ENCODE data around the gene DYRK1B. TPM values are rescaled to one million over a fixed set of nuclear protein-coding genes. Genes with fewer than 3 reads are reported as not detected.

DYRK1B gene
- polyA plus RNA-seq, 1 of the 3 experiments (the other 2 are of a cell fraction) = 17.2 TPM

GRCh38 chr19:39833160-39833463 lies 850 bp downstream of the DYRK1B start:
- Histone ChIP-seq H2AFZ (ENCODE audit: low read depth) (peak overlapping the region; percentile 44; the same call in 1 of the 2 replicates), H3K9me3 (no peaks in the 10 kb centered on the region), H3K4me3 (ENCODE audit: low read depth in 2 of 2, low read length in 1 of 2) (peak overlapping the region; percentile 84 to 97), H3K4me1 (ENCODE audit: control insufficient read depth in 1 of 2, insufficient read depth in 2 of 2, low read depth in 1 of 2, low read length in 1 of 2) (peaks cover 0 to 16% of the 10 kb centered on the region in 2 experiments; a peak in 2 of 4 replicates), H3K4me2 (peak overlapping the region; percentile 92), H3K27ac (ENCODE audit: low read depth in 2 of 2, low read length in 1 of 2) (peak overlapping the region; percentile 94 to 98; a peak in 3 of 4 replicates), H3K9me2 (no peaks in the 10 kb centered on the region), H3K9ac (peak overlapping the region; percentile 95), H4K20me1 (ENCODE audit: insufficient read depth) (no peaks in the 10 kb centered on the region), H3F3A (replicated peaks; ENCODE audit: insufficient read depth) (peaks cover 5% of the 10 kb centered on the region), H3K36me3 (replicated peaks in 1 of 2; ENCODE audit: control insufficient read depth in 1 of 2, insufficient read depth in 2 of 2, low read length in 1 of 2) (peaks cover 49 to 60% of the 10 kb centered on the region in 2 experiments), H3K27me3 (ENCODE audit: insufficient read depth) (no peaks in the 10 kb centered on the region), H3K79me2 (ENCODE audit: insufficient read depth) (peaks cover 20% of the 10 kb centered on the region)
- WGBS (ENCODE audit: low lambda C conversion rate) = 6% methylated on average over 12 of the region's 24 CpGs
- ChIA-PET POLR2A (interaction anchor here (0.9 to 2.1 kb wide), 4 partner anchors 8 to 40 kb away, joined by 3 to 9 read pairs (median 6); partner anchors contain the start of gene FBL), CTCF (interaction anchor here (0.8 to 2.1 kb wide), 5 partner anchors 11 to 137 kb away, joined by 3 to 26 read pairs (median 3); partner anchors contain the start of gene PSMC4)
- TF ChIP-seq, protein P1, sequence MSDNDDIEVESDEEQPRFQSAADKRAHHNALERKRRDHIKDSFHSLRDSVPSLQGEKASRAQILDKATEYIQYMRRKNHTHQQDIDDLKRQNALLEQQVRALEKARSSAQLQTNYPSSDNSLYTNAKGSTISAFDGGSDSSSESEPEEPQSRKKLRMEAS (IDR thresholded peaks at IDR 0.05; ENCODE audit: low read depth) = no peak
- TF ChIP-seq, protein P2, sequence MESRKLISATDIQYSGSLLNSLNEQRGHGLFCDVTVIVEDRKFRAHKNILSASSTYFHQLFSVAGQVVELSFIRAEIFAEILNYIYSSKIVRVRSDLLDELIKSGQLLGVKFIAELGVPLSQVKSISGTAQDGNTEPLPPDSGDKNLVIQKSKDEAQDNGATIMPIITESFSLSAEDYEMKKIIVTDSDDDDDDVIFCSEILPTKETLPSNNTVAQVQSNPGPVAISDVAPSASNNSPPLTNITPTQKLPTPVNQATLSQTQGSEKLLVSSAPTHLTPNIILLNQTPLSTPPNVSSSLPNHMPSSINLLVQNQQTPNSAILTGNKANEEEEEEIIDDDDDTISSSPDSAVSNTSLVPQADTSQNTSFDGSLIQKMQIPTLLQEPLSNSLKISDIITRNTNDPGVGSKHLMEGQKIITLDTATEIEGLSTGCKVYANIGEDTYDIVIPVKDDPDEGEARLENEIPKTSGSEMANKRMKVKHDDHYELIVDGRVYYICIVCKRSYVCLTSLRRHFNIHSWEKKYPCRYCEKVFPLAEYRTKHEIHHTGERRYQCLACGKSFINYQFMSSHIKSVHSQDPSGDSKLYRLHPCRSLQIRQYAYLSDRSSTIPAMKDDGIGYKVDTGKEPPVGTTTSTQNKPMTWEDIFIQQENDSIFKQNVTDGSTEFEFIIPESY (IDR thresholded peaks at IDR 0.05; ENCODE audit: borderline replicate concordance, low read depth) = no peak
- TF ChIP-seq NRF1 (IDR thresholded peaks at IDR 0.05; ENCODE audit: low read depth, low read length) (no peak), YY1 (IDR thresholded peaks at IDR 0.05; ENCODE audit: low read depth) (no peak), EP300 (IDR thresholded peaks at IDR 0.05; ENCODE audit: borderline replicate concordance in 1 of 2, low read depth in 1 of 2, low read length in 1 of 2) (no peak), RCOR1 (IDR thresholded peaks at IDR 0.05; ENCODE audit: low read length) (no peak), FOXM1 (IDR thresholded peaks at IDR 0.05; ENCODE audit: low read depth) (no peak), FOXJ3 (CRISPR knock-in tag; IDR thresholded peaks at IDR 0.05) (no peak), TEAD4 (IDR thresholded peaks at IDR 0.05; ENCODE audit: borderline replicate concordance, insufficient read depth) (no peak), NFIC (IDR thresholded peaks at IDR 0.05; ENCODE audit: borderline replicate concordance) (no peak; the same call in 1 of the 2 replicates), RFX5 (IDR thresholded peaks at IDR 0.05; ENCODE audit: low read length) (no peak)
- DNase-seq = no peak

- H3K9me2 ChIP-seq = no peaks in the 10 kb centered on the region
- CTCF ChIA-PET = interaction anchor here (0.8 to 2.1 kb wide), 4 partner anchors 12 to 138 kb away, joined by 3 to 26 read pairs (median 5); partner anchors contain the start of gene PSMC4
- H3F3A ChIP-seq (replicated peaks; ENCODE audit: insufficient read depth) = peaks cover 5% of the 10 kb centered on the region
- DNase-seq = no peak
- no peaks in the 10 kb centered on the region for H4K20me1 ChIP-seq (ENCODE audit: insufficient read depth)
- peaks cover 47 to 57% of the 10 kb centered on the region in 2 experiments for H3K36me3 ChIP-seq (replicated peaks in 1 of 2; ENCODE audit: control insufficient read depth in 1 of 2, insufficient read depth in 2 of 2, low read length in 1 of 2)
- peaks cover 0 to 16% of the 10 kb centered on the region in 2 experiments; a peak in 2 of 4 replicates for H3K4me1 ChIP-seq (ENCODE audit: control insufficient read depth in 1 of 2, insufficient read depth in 2 of 2, low read depth in 1 of 2, low read length in 1 of 2)
- TF ChIP-seq FOSL2 (IDR thresholded peaks at IDR 0.05; ENCODE audit: borderline replicate concordance, low read depth) = no peak
- no peak for TF ChIP-seq RAD21 (IDR thresholded peaks at IDR 0.05; ENCODE audit: low read length)
- no peak for TF ChIP-seq FOXJ3 (CRISPR knock-in tag; IDR thresholded peaks at IDR 0.05)
- TF ChIP-seq USF1 (IDR thresholded peaks at IDR 0.05; ENCODE audit: borderline replicate concordance, low read depth) = no peak
- TF ChIP-seq PBX3 (IDR thresholded peaks at IDR 0.05) = no peak
- TF ChIP-seq GATA2 (CRISPR knock-in tag; IDR thresholded peaks at IDR 0.05) = no peak
- POLR2A ChIA-PET = interaction anchor here (1.5 to 2.1 kb wide), 2 partner anchors 8 to 14 kb away, joined by 7 to 9 read pairs; partner anchors contain the start of gene FBL
- H3K9ac ChIP-seq = peak overlapping the region; percentile 95
- H3K27ac ChIP-seq (ENCODE audit: low read depth in 2 of 2, low read length in 1 of 2) = peak overlapping the region; percentile 94 to 98; a peak in 3 of 4 replicates
- peaks cover 20% of the 10 kb centered on the region for H3K79me2 ChIP-seq (ENCODE audit: insufficient read depth)
- H3K4me3 ChIP-seq (ENCODE audit: low read depth in 2 of 2, low read length in 1 of 2) = peak overlapping the region; percentile 84 to 97
- H3K9me3 ChIP-seq = no peaks in the 10 kb centered on the region
- H3K4me2 ChIP-seq = peak overlapping the region; percentile 92
- no peaks in the 10 kb centered on the region for H3K27me3 ChIP-seq (ENCODE audit: insufficient read depth)
- H2AFZ ChIP-seq (ENCODE audit: low read depth) = no peak overlapping the region; the same call in 1 of the 2 replicates
- 85% methylated on average over 5 of the region's 5 CpGs for WGBS (ENCODE audit: low lambda C conversion rate)
Measured at GRCh38 chr19:39832341-39833083, 1.4 kb downstream of the DYRK1B start.

Measured in SK-N-SH (cell line).